ENCODE results near the gene MRPL51. TPM values are rescaled to one million over a fixed set of nuclear protein-coding genes. Genes with fewer than 3 reads are reported as not detected.

The MRPL51 gene
- total and polyA plus RNA-seq, 2 of the 8 experiments (the other 6 are each of a cell fraction or from before 2014, with no cell fraction given), result 119 to 331 TPM

DNA sequence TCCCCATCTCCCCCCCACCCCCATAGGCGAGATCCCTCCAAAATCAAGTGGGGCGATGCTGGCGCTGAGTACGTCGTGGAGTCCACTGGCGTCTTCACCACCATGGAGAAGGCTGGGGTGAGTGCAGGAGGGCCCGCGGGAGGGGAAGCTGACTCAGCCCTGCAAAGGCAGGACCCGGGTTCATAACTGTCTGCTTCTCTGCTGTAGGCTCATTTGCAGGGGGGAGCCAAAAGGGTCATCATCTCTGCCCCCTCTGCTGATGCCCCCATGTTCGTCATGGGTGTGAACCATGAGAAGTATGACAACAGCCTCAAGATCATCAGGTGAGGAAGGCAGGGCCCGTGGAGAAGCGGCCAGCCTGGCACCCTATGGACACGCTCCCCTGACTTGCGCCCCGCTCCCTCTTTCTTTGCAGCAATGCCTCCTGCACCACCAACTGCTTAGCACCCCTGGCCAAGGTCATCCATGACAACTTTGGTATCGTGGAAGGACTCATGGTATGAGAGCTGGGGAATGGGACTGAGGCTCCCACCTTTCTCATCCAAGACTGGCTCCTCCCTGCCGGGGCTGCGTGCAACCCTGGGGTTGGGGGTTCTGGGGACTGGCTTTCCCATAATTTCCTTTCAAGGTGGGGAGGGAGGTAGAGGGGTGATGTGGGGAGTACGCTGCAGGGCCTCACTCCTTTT is 44.0 kb upstream of the MRPL51 start:
- Histone ChIP-seq H2AK5ac (ENCODE audit: low read depth, low read length) (no peak overlapping the region), H3K79me1 (ENCODE audit: low read depth, low read length) (no peaks in the 10 kb centered on the region; the same call in 1 of the 2 replicates), H3K4me1 (replicated peaks in 1 of 4; ENCODE audit: control insufficient read depth in 3 of 4, insufficient read depth in 4 of 4, low read length in 3 of 4) (peaks cover 0 to 23% (median 19%) of the 10 kb centered on the region in 4 experiments; a peak in 6 of 7 replicates), H2BK15ac (ENCODE audit: low read length) (no peak overlapping the region), H4K91ac (replicated peaks; ENCODE audit: insufficient read length, low read length) (no peak overlapping the region), H3K4me2 (ENCODE audit: insufficient read depth in 1 of 2, low read depth in 2 of 2, low read length in 2 of 2) (peak overlapping the region; percentile 80 to 91; a peak in 2 of 4 replicates), H2BK120ac (replicated peaks; ENCODE audit: low read depth, low read length) (no peak overlapping the region), H4K5ac (ENCODE audit: insufficient read length, low read depth, low read length) (no peak overlapping the region), H3K9ac (replicated peaks in 1 of 4; ENCODE audit: extremely low read depth in 1 of 4, low read depth in 3 of 4, low read length in 3 of 4) (no peak overlapping the region), H3K56ac (replicated peaks; ENCODE audit: insufficient read length, low read depth, low read length) (no peak overlapping the region), H2BK20ac (ENCODE audit: low read length) (no peak overlapping the region), H4K20me1 (replicated peaks in 1 of 2; ENCODE audit: control insufficient read depth in 1 of 2, insufficient read depth in 2 of 2, low read length in 2 of 2) (peaks cover 10 to 23% of the 10 kb centered on the region in 2 experiments), H2BK5ac (ENCODE audit: low read depth, low read length) (no peak overlapping the region; the same call in 1 of the 2 replicates), H4K8ac (ENCODE audit: extremely low read depth, insufficient read depth, low read length) (no peak overlapping the region), H3K79me2 (ENCODE audit: control insufficient read depth in 1 of 2, insufficient read depth in 2 of 2, low read length in 2 of 2) (peaks cover 3 to 28% of the 10 kb centered on the region in 2 experiments; a peak in 3 of 4 replicates), H2BK12ac (ENCODE audit: low read depth, low read length) (no peak overlapping the region), H3K23me2 (ENCODE audit: low read depth, low read length) (peaks cover 16% of the 10 kb centered on the region), H3K27me3 (replicated peaks in 1 of 4; ENCODE audit: control insufficient read depth in 3 of 4, extremely low read depth in 1 of 4, insufficient read depth in 3 of 4, low read length in 3 of 4) (no peaks in the 10 kb centered on the region), H3K23ac (ENCODE audit: insufficient read length) (no peak overlapping the region), H3K4ac (replicated peaks; ENCODE audit: insufficient read length, low read depth, low read length) (no peak overlapping the region), H3K14ac (ENCODE audit: insufficient read length) (no peak overlapping the region), H3K27ac (ENCODE audit: low read depth, low read length) (no peak overlapping the region), H2AFZ (ENCODE audit: low read length) (no peak overlapping the region), H3K4me3 (ENCODE audit: extremely low read depth in 1 of 4, insufficient read depth in 2 of 4, low read depth in 3 of 4, low read length in 4 of 4) (peak overlapping the region in 3 of 4 experiments; percentile 83 to 98 (median 93); a peak in 4 of 8 replicates), H3K36me3 (ENCODE audit: control insufficient read depth in 2 of 4, insufficient read depth in 4 of 4, low read length in 3 of 4) (peaks cover 23 to 39% (median 28%) of the 10 kb centered on the region in 4 experiments), H3K9me3 (ENCODE audit: insufficient read depth in 2 of 2, low read depth in 1 of 2, low read length in 1 of 2) (no peaks in the 10 kb centered on the region), H3K18ac (ENCODE audit: extremely low read depth, low read length) (no peak overlapping the region)
- no peak for DNase-seq (ENCODE audit: low read depth in 1 of 2, low spot score in 2 of 2)
- no peak for FAIRE-seq
- CTCF ChIA-PET (ENCODE audit: partially characterized antibody), result interaction anchor here (0.7 to 24.9 kb wide), 24 partner anchors 9 to 299 kb away, joined by 3 to 462 read pairs (median 5); partner anchors contain the start of genes IFFO1 and NOP2
- TF ChIP-seq SRF (IDR thresholded peaks at IDR 0.05; ENCODE audit: low read depth, low read length) (no peak), SP1 (IDR thresholded peaks at IDR 0.05; ENCODE audit: low read depth, low read length) (peak; percentile 50; the same call in 1 of the 2 replicates), TAF7 (optimal IDR thresholded peaks at IDR 0.05; ENCODE audit: borderline replicate concordance, low read depth, low read length) (peak; percentile 13), SIN3A (conservative IDR thresholded peaks at IDR 0.05 in 1 of 2, IDR thresholded peaks at IDR 0.05 in 1 of 2; ENCODE audit: low read depth in 1 of 2, low read length in 2 of 2) (peak in 1 of 2 experiments; percentile 77; a peak in 1 of 4 replicates), HDAC2 (IDR thresholded peaks at IDR 0.05; ENCODE audit: borderline replicate concordance in 1 of 2, low read depth in 2 of 2, low read length in 2 of 2) (no peak), POLR2A (IDR thresholded peaks at IDR 0.05; ENCODE audit: control extremely low read depth in 1 of 2, low read depth in 2 of 2, low read length in 2 of 2) (peak in 1 of 2 experiments; percentile 31; a peak in 1 of 3 replicates), POLR2AphosphoS5 (IDR thresholded peaks at IDR 0.05; ENCODE audit: low read depth, low read length) (peak; percentile 14; the same call in 1 of the 2 replicates), TAF1 (IDR thresholded peaks at IDR 0.05; ENCODE audit: low read depth, low read length) (0 out of 2 replicates have a peak, but pooled peaks have one; percentile 4)
- WGBS, 2 experiments (ENCODE audit: extremely low coverage in 1 of 2, insufficient coverage in 1 of 2, insufficient read length in 1 of 2, insufficient replicate concordance in 2 of 2, low coverage in 1 of 2, low lambda C conversion rate in 2 of 2, missing lambda C conversion rate in 1 of 2), result 92% methylated on average over 19 of the region's 19 CpGs; no CpG with 5 or more reads in 1 of the 2 experiments
- POLR2A ChIA-PET (ENCODE audit: partially characterized antibody), result interaction anchor here (0.6 to 11.4 kb wide), 40 partner anchors 11 to 483 kb away, joined by 3 to 665 read pairs (median 4); partner anchors contain the start of genes CHD4, IFFO1, MRPL51 and NCAPD2

Data from H1 (cell line).